NCI-H1417 treated with DMSO at 0.1 percent for 48 hours (cell line): Measurements from ENCODE around the gene EHMT1.
"Not testable (repeated sequence)": the region's sequence is repeated elsewhere in the genome, so short reads cannot be mapped to it uniquely, and the experiment has no call there.

Experiments
- DNase-seq: peaks from one replicate; lab custom pipeline; 2025; lab: John Stamatoyannopoulos, UW

Gene EHMT1

DNA sequence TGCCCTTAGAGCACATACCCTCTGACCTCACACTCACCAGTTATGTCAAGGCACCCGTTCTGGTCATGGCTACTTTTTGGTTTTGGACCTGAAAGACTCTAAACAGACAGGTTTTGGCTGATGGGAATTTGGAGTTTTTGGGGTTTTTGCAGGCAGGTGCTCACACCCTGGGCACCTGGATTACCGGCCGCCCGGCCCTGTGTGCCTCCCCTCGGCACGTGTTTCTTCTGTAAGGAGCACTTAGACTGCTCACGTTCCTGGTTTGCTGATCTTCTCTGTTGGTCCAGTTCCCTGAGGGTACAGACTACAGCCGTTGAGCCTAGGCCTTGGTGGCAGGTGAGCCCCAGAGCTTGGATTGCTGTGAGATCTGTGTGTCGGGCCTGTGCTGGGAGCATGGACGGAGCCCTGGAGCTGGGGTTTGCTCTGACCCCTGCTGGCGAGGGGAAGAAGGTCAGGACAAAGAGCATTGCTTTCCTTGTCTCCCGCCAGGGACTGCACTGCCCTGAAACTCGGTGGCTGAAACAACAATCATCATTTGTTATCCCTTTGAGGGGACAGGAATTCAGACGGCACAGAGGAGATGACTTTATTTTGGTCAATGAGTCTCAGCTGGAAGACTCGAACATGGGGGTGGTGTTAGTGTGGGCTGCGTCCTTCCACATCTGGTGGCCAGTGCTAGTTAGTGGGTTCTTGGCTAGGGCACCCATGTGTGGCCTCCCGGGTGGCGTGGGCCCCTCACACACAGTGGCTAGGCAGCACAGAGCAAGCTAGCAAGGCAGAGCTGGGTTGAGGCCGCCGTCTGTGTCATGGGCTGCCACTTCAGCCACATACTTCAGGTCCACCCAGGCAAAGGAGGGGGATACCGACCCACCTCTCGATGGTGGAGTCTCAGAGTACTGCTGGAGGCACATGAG lies 76.4 kb downstream of the EHMT1 start:
- no peak for DNase-seq

DNA sequence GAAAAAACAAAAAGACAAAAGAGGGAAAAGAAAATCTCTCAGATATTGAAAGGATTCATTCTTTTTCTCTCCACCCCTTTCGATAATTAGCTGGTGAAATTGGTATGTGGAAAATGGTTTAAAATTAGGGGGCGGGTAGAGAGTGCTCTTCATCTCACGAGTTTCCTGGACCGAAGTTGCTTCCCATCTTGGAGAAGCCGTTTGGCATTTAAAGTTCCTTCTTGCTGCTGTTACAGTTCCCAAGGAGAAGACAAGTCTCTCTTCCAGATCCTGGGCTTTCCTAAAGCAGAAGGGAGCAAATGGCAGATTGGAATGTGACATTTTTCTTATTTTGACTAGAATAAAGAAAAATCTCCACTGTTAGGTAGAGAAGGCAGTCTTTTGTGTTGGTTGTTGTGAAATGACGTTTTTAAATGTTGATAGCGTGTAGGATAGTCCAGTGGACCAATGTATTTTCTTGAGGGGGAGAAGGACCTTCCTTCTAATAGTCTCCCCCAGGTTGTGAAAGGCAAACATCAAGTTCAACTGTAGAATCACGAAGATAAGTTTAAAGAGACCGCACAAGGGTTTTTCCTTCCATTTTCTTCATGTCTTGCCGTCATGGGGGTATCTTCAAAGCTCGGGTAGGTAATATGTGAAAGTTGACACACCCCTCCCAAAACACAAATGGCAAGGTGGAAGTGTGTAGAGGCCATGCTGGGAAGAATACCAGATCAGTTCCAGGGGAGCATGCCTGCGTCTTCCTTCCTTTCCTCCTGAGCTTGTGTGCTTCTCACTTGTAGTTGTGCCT lies 77.5 kb downstream of the EHMT1 start:
- DNase-seq: no peak

DNA sequence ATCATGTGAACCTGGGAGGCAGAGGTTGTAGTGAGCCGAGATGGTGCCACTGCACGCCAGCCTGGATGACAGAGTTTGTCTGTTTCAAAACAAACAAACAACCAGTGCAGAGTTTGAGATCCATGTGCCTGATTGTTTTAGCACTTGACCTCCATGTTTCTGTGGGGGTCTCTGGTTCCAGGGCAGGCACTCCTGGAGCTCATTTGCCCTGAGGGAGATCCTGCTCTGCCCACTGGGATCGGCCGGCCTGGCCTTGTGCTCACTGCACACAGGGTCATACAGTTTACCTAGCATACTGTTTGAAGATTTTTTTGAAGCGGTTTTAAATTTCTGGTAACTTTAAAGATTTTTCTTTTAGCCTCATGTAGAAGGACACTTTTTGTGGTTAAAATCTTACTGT lies 78.4 kb downstream of the EHMT1 start:
- DNase-seq: no peak

DNA sequence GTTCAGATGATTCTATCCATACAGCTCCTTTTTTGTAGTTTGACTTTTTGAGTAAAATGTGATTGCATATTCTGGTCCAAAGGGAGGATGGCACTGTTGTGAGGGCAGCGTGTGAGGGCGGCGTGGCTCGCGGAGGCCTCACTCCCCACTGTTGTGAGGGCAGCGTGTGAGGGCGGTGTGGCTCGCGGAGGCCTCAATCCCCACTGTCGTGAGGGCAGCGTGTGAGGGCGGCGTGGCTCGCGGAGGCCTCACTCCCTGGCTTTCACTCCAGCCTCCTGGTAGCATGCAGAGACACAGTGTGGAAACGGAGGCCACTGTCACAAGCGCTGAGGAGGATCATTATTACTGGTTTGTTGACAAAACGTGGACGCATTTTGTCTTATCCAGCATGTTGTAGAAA lies 79.0 kb downstream of the EHMT1 start:
- DNase-seq: no peak

DNA sequence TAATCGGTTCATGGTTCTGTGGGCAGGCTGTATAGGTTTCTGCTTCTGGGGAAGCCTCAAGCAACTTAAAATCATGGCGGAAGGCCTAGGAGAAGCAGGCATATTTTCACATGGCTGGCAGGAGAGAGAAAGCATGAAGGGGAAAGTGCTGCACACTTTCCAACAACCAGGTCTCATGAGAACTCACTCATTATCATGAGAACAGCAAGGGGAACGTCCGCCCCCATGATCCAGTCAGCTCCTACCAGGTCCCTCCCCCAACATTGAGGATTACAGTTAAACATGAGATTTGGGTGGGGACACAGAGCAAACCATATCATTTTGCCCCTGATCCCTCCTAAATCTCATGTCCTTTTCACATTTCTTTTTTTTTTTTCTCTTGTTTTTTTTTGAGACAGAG lies 82.1 kb downstream of the EHMT1 start:
- no peak for DNase-seq

DNA sequence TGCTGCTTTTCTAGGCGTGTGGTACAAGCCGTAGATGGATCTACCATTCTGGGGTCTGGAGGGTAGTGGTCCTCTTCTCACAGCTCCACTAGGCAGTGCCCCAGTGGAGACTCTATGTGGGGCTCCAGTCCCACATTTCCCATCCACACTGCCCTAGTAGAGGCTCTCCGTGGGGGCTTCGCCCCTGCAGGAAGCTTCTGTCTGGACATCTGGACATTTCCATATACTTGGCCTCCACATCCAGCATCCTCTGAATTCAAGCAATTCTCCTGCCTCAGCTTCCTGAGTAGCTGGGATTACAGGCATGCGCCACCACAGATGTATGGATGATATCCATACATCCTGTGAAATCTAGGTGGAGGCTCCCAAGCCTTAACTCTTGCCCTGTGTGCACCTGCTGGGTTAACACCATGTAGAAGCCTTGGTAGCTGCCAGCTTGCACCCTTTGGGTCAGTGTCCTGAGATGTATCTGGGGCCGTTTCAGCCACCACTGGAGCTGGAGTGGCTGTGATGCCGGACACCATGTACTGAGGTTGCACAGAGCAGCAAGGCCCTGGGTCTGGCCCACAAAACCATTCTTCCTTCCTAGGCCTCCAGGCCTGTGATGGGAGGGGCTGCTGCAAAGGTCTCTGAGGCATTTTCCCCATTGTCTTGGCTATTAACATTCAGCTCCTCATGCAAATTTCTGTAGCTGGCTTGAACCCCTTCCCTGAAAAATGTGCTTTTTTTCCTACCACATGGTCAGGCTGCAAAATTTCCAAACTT lies 84.0 kb downstream of the EHMT1 start:
- DNase-seq: no peak

DNA sequence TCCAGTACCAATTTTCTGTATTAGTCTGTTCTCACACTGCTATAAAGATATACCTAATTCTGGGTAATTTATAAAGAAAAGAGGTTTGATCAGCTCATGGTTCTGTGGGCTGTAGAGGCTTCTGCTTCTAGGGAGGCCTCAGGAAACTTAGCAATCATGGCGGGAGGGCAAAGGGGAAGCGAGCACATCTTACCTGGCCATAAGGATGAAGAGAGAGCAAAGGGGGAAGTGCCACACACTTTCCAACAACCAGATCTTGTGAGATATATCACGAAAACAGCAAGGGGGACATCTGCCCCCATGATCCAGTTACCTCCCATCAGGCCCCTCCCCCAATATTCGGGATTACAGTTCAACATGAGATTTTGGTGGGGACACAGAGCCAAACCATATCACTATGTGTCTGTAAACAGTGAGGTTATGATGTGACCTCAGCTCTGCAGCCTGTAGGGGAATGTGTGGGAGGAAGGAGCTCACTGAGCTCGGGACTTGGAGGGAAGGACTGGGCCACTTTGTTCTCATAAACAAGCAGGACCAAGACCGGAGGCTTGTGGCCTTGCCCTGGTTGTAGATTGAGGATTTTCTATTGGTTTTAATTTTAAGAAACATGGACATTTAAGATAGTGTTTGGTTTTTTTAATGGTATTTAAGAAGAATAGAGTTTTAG lies 85.2 kb downstream of the EHMT1 start:
- DNase-seq: no peak

DNA sequence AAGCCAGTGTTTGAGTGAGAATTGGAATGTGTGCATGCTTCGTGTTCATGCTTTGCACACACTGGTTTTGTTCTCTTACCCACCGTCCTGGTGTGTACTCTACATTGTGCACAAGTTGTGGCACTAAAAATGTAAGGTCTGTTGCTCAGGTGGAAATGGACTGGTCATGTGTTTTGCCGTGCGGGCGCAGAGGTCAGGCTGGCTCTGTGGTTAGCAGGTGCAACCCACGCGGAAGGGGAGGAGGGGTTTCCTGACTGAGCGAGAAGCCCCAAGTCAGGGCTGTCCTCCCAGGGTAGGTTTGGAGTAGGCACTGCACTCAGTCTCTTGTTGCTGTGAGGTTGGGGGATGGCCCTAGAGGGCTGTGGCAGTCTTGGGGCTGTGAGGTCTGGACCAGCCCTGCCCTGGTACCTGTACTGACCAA lies 86.6 kb downstream of the EHMT1 start:
- DNase-seq: no peak

DNA sequence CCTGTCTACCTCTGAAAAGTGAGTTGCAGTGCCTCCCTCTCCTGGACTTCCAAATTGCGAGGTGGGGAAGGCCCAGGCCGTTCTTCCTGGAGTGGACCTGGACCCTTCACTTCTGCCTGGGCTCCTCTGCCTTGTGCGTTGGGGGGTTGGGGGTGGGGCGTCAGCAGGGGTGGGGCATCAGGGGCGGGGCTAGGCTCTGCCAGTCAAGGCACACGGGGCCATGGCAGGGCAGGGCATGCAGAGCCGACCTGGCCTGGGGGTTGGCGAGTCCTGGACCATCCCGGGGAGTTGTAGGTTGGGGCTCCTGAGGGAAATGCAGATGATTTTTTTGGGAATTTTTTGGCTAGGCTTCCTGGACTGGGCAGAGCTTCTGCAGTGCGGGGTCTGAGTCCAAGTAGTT lies 87.1 kb downstream of the EHMT1 start:
- DNase-seq: no peak

DNA sequence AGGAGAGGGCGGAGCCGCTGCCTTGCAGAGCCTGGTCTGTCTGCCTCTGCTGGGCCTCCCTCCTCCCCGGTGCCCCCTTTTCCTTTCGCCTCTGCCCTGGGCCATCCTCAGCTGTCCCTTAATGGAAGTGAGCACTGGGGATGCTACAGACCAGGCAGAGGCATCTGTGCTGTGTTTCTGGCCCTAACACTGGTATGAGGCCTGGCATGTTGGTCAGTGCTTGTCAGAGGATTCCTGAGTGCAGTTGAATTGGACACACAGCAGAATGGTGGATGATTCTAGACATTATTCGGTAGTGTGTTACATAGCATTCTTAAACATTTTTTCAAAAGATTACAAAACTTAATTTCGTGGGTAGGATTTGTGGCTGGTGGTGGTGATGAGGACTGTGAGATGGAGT lies 88.6 kb downstream of the EHMT1 start:
- no peak for DNase-seq

DNA sequence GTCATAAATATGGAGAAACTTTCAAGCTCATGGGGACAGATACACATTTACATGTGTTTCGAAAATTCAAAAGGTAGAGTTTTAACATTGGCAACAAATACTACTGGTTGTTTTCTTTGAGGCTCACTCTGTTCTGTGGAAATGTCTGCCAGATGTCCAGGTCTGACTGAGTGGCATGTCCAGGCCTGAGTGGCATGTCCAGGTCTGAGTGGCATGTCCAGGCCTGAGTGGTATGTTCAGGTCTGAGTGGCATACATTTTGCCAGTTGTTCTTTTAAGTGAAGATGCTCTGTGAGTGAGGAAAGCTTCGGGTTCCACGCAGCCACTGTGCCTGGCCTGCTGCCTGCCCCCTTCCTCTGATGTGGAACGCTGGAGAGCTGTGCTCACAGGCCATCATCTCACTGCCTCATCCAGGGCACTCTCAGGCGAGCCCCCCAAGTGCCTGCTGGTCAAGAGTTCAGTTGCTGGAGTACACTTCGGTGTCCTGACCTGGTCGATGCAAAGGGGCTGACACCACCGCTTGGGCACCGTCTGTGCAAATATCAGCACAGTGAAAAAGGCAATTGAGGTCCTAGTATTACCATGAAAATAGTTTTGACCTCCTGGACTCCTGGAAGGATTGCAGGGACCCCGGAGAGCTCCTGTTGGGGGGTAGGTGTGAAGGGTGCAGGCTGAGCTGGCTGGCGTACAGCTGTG lies 89.9 kb downstream of the EHMT1 start:
- no peak for DNase-seq

DNA sequence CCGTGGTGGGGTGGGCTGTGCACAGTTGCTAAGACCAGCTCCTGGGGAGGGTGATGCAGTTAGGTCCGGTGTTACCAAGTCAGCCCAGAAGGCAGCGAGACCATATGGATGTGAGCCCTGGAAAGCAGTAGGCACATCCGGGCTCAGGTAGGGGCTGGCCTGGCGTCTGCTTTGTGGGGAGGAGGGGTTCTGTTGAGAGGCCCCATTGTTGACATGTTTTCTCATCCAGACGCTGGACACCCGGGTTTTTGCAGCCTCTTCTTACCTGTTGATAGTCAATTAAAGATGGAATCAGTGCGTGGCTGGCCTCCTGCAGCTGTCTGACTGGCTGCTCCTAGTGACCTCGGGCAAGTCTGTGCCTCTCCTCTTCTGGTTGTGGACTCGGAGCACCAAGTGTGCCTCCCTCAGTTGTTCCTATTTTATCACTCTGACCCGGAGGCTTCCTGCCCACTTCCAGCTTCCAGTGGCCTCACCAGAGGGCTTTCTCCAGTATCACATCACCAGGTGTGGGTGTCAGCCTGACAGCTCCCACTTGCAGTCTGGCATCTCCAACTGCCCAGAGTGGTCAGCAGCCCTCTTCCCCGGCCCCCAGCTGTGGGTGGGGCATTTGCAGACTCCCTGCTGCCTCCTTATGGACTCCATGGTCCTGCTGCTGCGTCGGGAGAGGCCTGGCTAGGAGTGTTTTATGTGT lies 90.8 kb downstream of the EHMT1 start:
- DNase-seq: no peak

DNA sequence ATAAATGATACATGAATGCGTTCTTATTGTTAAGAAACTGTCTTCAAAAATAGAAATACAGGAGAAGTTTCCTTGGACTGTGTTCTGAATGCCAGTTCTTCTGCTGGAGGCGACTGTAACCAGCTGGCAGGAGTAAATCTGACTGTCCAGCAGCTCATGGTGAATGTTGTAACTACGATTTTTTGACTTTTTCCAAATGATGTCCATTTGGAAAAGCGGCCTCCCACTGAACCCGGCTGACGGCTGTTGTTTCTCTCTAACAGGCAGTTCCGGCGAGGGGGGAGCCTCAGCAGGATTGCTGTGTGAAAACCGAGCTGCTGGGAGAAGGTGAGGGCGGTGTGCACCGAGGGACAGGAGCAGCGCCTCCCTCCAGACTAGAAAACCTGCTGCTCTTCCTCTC lies 91.9 kb downstream of the EHMT1 start:
- no peak for DNase-seq

DNA sequence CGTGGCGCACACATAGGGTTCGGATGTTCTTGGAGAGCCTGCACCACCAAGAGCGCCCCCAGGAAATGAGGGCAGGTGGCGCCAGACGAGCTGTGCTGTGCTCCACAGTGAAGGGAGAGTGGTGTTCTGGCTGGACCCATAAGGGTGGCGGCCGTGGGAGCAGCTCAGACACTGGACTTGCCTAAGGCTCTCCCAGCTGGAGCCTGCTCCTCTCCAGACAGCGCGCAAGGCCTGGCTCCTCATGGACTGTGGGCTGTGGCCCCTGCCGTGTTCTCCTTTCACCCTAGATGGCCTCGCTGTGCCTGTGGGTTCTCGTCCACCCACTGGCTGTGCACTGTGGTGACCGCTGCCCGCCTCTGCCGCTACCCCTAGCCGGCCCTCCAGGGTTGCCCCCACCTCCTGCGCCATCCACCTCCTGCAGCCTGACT lies 92.9 kb downstream of the EHMT1 start:
- no peak for DNase-seq

DNA sequence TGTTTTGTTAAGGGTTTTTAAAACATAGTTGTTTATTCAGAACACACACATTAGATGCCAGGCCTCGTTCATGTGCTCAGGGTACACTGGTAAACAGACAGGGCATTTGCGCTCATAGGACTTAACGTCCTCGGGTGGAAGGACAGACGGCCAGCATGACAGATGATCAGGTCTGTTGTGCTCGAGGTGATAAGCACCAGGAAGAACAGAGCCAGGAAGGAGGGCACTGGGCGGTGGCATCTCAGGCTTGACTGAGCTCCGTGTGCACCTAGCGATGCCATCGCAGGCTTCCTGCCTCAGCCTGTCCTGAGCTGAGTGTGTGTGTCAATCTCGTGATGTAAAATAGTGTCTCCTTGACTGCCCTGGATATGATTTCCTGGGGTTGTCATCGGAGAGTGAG lies 96.5 kb downstream of the EHMT1 start:
- no peak for DNase-seq

DNA sequence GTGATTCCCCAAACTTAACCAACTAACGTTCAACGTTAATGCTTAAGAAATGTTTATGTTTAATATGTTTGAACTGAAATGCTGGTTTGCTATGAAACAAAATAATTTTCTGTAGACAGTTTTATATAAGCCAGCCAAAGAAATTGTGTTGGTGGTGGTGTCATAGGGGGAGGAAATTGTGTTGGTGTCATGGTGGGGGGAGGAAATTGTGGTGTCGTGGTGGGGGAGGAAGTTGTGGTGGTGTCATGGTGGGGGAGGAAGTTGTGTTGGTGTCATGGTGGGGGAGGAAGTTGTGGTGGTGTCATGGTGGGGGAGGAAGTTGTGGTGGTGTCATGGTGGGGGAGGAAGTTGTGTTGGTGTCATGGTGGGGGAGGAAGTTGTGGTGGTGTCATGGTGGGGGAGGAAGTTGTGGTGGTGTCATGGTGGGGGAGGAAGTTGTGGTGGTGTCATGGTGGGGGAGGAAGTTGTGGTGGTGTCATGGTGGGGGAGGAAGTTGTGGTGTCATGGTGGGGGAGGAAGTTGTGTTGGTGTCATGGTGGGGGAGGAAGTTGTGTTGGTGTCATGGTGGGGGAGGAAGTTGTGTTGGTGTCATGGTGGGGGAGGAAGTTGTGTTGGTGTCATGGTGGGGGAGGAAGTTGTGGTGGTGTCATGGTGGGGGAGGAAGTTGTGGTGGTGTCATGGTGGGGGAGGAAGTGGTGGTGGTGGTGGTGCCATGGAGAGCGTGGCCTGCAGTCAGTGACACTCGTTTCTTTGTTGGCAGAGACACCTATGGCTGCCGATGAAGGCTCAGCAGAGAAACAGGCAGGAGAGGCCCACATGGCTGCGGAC lies 97.3 kb downstream of the EHMT1 start:
- not testable (repeated sequence) for DNase-seq

DNA sequence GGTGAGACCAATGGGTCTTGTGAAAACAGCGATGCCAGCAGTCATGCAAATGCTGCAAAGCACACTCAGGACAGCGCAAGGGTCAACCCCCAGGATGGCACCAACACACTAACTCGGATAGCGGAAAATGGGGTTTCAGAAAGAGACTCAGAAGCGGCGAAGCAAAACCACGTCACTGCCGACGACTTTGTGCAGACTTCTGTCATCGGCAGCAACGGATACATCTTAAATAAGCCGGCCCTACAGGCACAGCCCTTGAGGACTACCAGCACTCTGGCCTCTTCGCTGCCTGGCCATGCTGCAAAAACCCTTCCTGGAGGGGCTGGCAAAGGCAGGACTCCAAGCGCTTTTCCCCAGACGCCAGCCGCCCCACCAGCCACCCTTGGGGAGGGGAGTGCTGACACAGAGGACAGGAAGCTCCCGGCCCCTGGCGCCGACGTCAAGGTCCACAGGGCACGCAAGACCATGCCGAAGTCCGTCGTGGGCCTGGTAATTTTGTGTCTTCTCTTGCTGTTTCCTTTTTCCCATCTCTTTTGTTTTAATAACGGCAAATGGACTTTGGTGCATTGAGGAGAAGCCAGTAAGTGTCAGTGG lies 98.0 kb downstream of the EHMT1 start:
- DNase-seq: no peak

DNA sequence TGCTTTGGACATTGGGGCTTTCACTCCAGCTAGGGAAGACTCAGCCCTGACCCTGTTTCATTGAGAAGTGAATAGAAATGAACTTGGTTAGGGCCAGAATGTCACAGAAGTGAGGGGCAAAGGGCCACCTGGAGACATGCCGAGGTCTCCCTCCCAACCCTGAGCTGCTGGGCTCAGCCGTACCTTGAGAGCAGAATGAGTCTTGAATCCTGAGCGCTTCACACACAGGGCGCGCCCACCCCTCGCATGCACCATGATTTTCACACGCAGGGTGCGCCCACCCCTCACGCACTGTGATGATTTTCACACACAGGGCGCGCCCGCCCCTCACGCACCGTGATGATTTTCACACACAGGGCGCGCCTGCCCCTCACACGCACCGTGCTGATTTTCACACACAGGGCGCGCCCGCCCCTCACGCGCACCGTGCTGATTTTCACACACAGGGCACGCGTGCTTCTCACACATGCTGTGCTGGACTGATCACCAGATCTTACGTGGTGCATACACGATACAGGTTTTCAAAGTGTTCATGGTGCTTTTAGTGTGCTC lies 99.0 kb downstream of the EHMT1 start:
- no peak for DNase-seq

DNA sequence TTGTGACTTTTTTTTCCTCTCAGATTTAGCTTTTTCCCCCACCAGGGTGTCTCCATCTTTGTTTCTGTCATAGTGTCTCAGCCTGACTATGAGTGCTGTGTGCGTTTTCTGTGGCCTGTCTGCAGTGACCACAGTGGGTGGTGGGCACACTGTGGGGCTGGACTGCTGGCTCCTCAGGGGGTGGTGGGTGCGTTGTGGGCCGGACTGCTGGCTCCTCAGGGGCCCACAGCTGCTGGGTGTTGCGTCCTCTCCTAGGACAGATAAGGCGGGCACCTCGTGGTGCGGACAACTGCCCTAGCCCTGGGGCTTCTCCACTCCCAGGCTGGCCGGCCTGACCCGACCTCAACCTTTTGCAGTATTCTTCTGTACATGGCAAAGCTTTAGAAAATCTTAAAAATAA lies 100.4 kb downstream of the EHMT1 start:
- DNase-seq: no peak
